ENCODE results near the gene AP2M1.

Gene AP2M1

DNA sequence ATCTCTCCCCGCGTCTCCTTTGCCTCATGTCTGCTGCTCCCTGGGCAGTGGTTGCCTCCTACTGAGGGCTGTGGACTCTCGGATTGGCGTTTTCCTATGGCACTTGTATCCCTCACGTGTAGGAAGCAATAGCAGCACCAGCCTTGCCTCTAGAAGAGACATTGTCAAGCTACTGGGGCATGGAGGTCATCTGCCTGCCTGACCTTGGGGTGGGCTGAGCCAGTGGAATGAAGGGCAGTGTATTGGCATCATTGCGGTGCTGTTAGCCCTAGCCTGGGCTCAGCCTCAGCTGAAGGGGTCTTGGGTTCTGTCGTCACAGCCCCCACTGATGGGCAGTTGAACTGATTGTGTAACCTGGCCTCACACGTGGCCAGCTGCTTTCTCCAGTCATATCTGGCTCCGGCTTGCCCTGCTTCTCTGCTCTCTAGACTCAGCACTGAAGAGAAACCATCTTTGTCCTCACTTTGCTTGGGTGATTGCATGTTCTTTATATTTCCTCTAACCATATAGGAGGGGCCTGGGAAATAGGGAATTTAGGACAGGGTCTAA is 19.4 kb downstream of the AP2M1 start:
- Histone ChIP-seq H3K4me1 (no peaks in the 10 kb centered on the region), H3K9me3 (no peaks in the 10 kb centered on the region), H3K4me3 (ENCODE audit: low read depth, low read length) (no peak overlapping the region), H3K36me3 (peaks cover 53% of the 10 kb centered on the region), H3K27me3 (no peaks in the 10 kb centered on the region)
- DNase-seq, result no peak
- TF ChIP-seq CTCF (IDR thresholded peaks at IDR 0.05; ENCODE audit: low read depth, low read length), result no peak

DNA sequence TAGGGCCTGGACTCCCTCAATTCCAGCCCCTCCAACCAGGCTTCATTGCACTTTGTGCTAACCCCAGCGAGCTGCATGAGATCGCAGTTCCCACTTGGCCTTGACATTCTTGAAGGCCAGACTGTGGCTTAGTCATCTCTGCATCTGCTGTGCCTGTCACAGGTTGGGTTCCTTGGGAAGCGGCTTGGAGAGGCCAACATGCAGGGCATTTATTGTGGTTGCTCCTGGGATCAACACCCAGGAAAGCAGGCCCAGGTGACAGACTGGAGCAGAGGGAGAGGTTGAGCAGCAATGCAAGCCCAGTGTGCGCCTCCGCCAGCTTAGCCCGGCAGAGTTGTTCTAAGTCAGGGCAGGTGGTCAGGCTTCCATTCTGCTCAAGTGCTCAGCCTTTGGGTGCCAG is 21.9 kb downstream of the AP2M1 start:
- DNase-seq, result no peak
- Histone ChIP-seq H3K36me3 (peaks cover 30% of the 10 kb centered on the region), H3K9me3 (no peaks in the 10 kb centered on the region), H3K4me3 (ENCODE audit: low read depth, low read length) (no peak overlapping the region), H3K4me1 (no peaks in the 10 kb centered on the region), H3K27me3 (no peaks in the 10 kb centered on the region)
- no peak for TF ChIP-seq CTCF (IDR thresholded peaks at IDR 0.05; ENCODE audit: low read depth, low read length)

DNA sequence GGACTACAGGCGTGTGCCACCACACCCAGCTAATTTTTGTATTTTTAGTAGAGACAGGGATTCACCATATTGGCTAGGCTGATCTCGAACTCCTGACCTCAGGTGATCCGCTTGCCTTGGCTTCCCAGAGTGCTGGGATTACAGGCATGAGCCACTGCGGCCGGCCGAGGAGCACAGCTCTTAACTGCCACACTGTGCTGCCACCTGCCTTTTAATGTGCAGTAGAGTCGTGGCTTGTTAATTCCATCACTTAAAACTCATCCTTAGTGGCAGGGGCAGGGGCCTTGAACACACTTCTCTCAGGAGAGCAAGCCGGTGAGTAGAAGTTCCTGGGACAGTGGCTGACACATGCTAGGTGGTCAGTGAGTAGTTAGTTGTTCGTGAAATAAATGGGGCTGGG is 23.9 kb downstream of the AP2M1 start:
- peaks cover 12% of the 10 kb centered on the region for H3K36me3 ChIP-seq
- no peak overlapping the region for H3K4me3 ChIP-seq (ENCODE audit: low read depth, low read length)
- no peaks in the 10 kb centered on the region for H3K4me1 ChIP-seq
- DNase-seq, result no peak
- no peak for TF ChIP-seq CTCF (IDR thresholded peaks at IDR 0.05; ENCODE audit: low read depth, low read length)
- H3K27me3 ChIP-seq, result no peaks in the 10 kb centered on the region
- H3K9me3 ChIP-seq, result no peaks in the 10 kb centered on the region

DNA sequence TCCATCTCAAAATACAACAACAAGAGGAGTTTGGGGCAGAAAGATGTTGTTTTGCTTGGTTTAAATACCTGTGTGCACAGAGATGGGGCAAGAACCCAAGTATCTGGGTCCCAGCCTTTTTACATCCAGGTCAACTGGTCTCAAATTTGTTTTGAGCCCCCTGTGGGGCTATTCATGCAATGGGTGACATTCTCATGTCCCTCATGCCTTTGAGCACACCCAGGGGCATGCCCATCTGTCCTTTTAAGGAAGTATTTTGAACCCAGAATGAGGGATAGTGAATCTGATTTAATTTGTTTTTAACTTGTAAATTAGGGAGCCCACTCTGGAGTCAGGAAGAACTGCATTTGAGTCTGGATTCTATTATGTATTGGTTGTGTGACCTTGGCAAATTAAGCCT is 26.2 kb downstream of the AP2M1 start:
- Histone ChIP-seq H3K36me3 (no peaks in the 10 kb centered on the region), H3K4me1 (no peaks in the 10 kb centered on the region), H3K27me3 (no peaks in the 10 kb centered on the region), H3K9me3 (no peaks in the 10 kb centered on the region), H3K4me3 (ENCODE audit: low read depth, low read length) (no peak overlapping the region)
- no peak for DNase-seq
- no peak for TF ChIP-seq CTCF (IDR thresholded peaks at IDR 0.05; ENCODE audit: low read depth, low read length)

GRCh38 chr3:184203526-184203925 is 28.9 kb downstream of the AP2M1 start:
- Histone ChIP-seq H3K9me3 (no peaks in the 10 kb centered on the region), H3K4me3 (ENCODE audit: low read depth, low read length) (no peak overlapping the region), H3K4me1 (no peaks in the 10 kb centered on the region), H3K36me3 (no peaks in the 10 kb centered on the region), H3K27me3 (no peaks in the 10 kb centered on the region)
- no peak for TF ChIP-seq CTCF (IDR thresholded peaks at IDR 0.05; ENCODE audit: low read depth, low read length)
- no peak for DNase-seq

DNA sequence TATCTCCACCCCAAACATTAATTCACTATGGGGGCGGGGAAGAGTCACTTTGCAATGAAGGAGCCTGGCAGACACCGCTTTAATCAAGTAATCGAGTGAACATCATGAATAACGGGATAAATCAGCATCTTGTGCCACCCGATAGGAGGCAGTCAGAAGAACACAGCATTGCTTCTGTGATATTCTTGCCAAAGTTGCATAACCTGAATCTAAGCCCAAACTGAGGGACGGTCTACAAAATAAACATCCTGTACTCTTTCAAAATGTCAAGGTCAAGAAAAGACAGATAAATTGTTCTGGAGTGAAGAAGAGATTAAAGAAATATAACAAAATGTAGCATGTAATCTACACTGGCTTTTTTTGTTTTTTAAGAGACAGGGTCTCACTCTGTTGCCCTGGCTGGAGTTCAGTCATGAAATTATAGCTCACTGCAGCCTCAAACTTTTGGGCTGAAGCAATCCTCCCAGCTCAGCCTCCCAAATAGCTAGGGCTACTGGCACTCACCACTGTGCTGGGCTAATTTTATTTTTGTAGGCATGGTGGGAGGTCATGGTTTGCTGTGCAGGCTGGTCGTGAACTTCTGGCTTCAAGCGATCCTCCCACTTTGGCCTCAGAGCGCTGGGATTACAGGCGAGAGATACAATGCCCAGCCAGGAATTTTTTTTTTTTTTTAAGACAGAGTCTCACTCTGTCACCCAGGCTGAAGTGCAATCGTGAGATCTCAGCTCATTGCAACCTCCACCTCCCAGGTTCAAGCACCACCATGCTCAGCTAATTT is 34.7 kb downstream of the AP2M1 start:
- H3K4me3 ChIP-seq (ENCODE audit: low read depth, low read length), result no peak overlapping the region
- H3K4me1 ChIP-seq, result peaks cover 4% of the 10 kb centered on the region
- H3K36me3 ChIP-seq, result no peaks in the 10 kb centered on the region

More for the DNA sequence above, 34.7 kb downstream of the AP2M1 start:
- TF ChIP-seq CTCF (IDR thresholded peaks at IDR 0.05; ENCODE audit: low read depth, low read length), result no peak
- no peak for DNase-seq
- peaks cover 6% of the 10 kb centered on the region; the same call in 1 of the 2 replicates for H3K27me3 ChIP-seq
- no peaks in the 10 kb centered on the region for H3K9me3 ChIP-seq
